K562 (cell line): ENCODE results near the gene PITX2. TPM values are rescaled to one million over a fixed set of nuclear protein-coding genes. Genes with fewer than 3 reads are reported as not detected.

ENCODE experiments used
- ATAC-seq: fragments of 200-7000 bp; cut with Tn5 transposase; 3 replicates; pipeline ENCODE4 v1.9.1; 2020; ENCODE audit warnings: moderate library complexity
- BruUV-seq: library from RNA; stranded (reverse); fragments of 400-500 nt; replicated peaks from 2 replicates; lab custom pipeline; 2021; lab: Mats Ljungman, UMichigan
- CTCF ChIA-PET: fragments of 300-600 bp; formaldehyde crosslinking; extraction: SDS; loops from one replicate; lab custom pipeline; 2021; ENCODE audit warnings: low intra/inter-chr PET ratio; lab: Yijun Ruan, JAX
- POLR2A ChIA-PET: fragments of 300-600, 350-650 bp; sonication (Branson Sonifier 250); formaldehyde crosslinking; extraction: SDS; loops from one replicate; lab custom pipeline; 2021; ENCODE audit warnings: antibody characterized with exemption, inconsistent platforms; lab: Yijun Ruan, JAX
- DNase-seq, 4 experiments: peaks; one replicate each; pipeline versions ENCODE4 v3.0.0 to v3.0.0-alpha.2; 2011 to 2018; ENCODE audit warnings: low spot score in 3 of 4, mixed read lengths in 3 of 4; ENCODE audit errors: extremely low read depth in 1 of 4
- FAIRE-seq: peaks from 2 replicates; lab custom pipeline; 2011; peaks lifted over from hg19 to GRCh38; lab: Jason Lieb, UNC
- H2AFZ ChIP-seq: 2 replicates; pipeline ENCODE4 v1.6.0; 2011; ENCODE audit warnings: low read depth, low read length, control low read depth, inconsistent platforms
- H3K27ac ChIP-seq: fragments of 200-600 bp; 3 replicates; pipeline ENCODE4 v1.8.0; 2011; ENCODE audit warnings: low read depth, mild to moderate bottlenecking, control low read depth, inconsistent platforms, low read length, moderate library complexity, mixed read lengths; ENCODE audit errors: extremely low read depth
- H3K27me3 ChIP-seq, 2 experiments: fragments of 300-600 bp in 1 of 2; 2 replicates in 1 of 2; 3 replicates in 1 of 2; pipeline versions ENCODE4 v1.6.0 to v1.8.0; 2011; ENCODE audit warnings: inconsistent platforms in 2 of 2, low read length in 2 of 2, mild to moderate bottlenecking in 1 of 2, mixed read lengths in 1 of 2, moderate library complexity in 1 of 2; ENCODE audit not compliant: control insufficient read depth in 2 of 2, insufficient read depth in 2 of 2
- H3K36me3 ChIP-seq: fragments of 300-600 bp; 3 replicates; pipeline ENCODE4 v1.8.0; 2011; ENCODE audit warnings: mild to moderate bottlenecking, low read length, inconsistent platforms; ENCODE audit not compliant: control insufficient read depth, insufficient read depth
- H3K4me1 ChIP-seq, 2 experiments: fragments of 200-600 bp in 1 of 2; replicated peaks in 1 of 2; 2 replicates in 1 of 2; 3 replicates in 1 of 2; pipeline versions ENCODE4 v1.5.1 to v1.8.0; 2011; ENCODE audit warnings: inconsistent platforms in 2 of 2, low read length in 2 of 2, mild to moderate bottlenecking in 1 of 2, mixed read lengths in 1 of 2, moderate library complexity in 1 of 2; ENCODE audit not compliant: control insufficient read depth in 2 of 2, insufficient read depth in 2 of 2
- H3K4me2 ChIP-seq: 2 replicates; pipeline ENCODE4 v1.6.1; 2011; ENCODE audit warnings: low read length, control low read depth, inconsistent platforms, mixed read lengths; ENCODE audit not compliant: insufficient read depth
- H3K4me3 ChIP-seq: fragments of 200-600 bp; sonication (generic), shearing (Covaris generic); 2 replicates; pipeline ENCODE4 v1.5.1; 2016; ENCODE audit warnings: control low read depth, inconsistent platforms
- H3K79me2 ChIP-seq: fragments of 200-600 bp; 3 replicates; pipeline ENCODE4 v1.8.0; 2011; ENCODE audit warnings: low read length, inconsistent platforms; ENCODE audit not compliant: control insufficient read depth, insufficient read depth
- H3K9ac ChIP-seq, 2 experiments: 2 replicates each; pipeline versions ENCODE4 v1.6.0 to v1.6.1; 2011; ENCODE audit warnings: low read depth in 2 of 2, low read length in 2 of 2, control low read depth in 1 of 2, inconsistent platforms in 1 of 2, mild to moderate bottlenecking in 1 of 2, mixed read lengths in 1 of 2; ENCODE audit not compliant: insufficient read depth in 1 of 2
- H3K9me1 ChIP-seq: one replicate; pipeline ENCODE4 v1.6.0; 2011; ENCODE audit warnings: inconsistent platforms, mild to moderate bottlenecking, low read length, moderate library complexity; ENCODE audit not compliant: control insufficient read depth, insufficient read depth
- H3K9me3 ChIP-seq: replicated peaks from 2 replicates; pipeline ENCODE4 v1.5.1; 2011; ENCODE audit warnings: low read depth, low read length, inconsistent platforms; ENCODE audit not compliant: control insufficient read depth, insufficient read depth
- H4K20me1 ChIP-seq: replicated peaks from 2 replicates; pipeline ENCODE4 v1.6.1; 2011; ENCODE audit warnings: low read length, inconsistent platforms, mixed read lengths; ENCODE audit not compliant: control insufficient read depth, insufficient read depth
- CBX5 ChIP-seq: IDR thresholded peaks from 2 replicates; pipeline ENCODE4 v1.6.1; 2014; ENCODE audit warnings: low read depth, borderline replicate concordance
- DNMT1 ChIP-seq: fragments of 450-650 bp; IDR thresholded peaks from 2 replicates; pipeline ENCODE4 v1.6.1; 2016; ENCODE audit warnings: antibody characterized with exemption, mild to moderate bottlenecking
- E2F1 ChIP-seq: sonication (generic); formaldehyde crosslinking; IDR thresholded peaks from 2 replicates; pipeline ENCODE4 v1.8.1; 2023; ENCODE audit warnings: mild to moderate bottlenecking, missing genetic modification reagents, moderate library complexity
- KLF1 ChIP-seq: fragments of 450-650 bp; IDR thresholded peaks from 2 replicates; pipeline ENCODE4 v1.6.1; 2016; ENCODE audit warnings: missing genetic modification characterization, missing compliant biosample characterization
- MAZ ChIP-seq, 2 experiments: fragments of 450-650 bp in 1 of 2; sonication (generic) in 1 of 2; formaldehyde crosslinking; IDR thresholded peaks in 1 of 2; conservative IDR thresholded peaks in 1 of 2; 2 replicates each; pipeline versions ENCODE4 v1.4.0 to v1.5.0; 2020; ENCODE audit warnings: mild to moderate bottlenecking in 1 of 2, missing genetic modification reagents in 1 of 2
- NFE2L1 ChIP-seq: fragments of 450-650 bp; IDR thresholded peaks from 2 replicates; pipeline ENCODE4 v1.6.1; 2016; ENCODE audit warnings: missing genetic modification characterization, low read depth, mild to moderate bottlenecking, missing compliant biosample characterization, moderate library complexity, borderline replicate concordance
- TSC22D4 ChIP-seq: fragments of 450-650 bp; IDR thresholded peaks from 2 replicates; pipeline ENCODE4 v1.6.1; 2016; ENCODE audit warnings: missing genetic modification characterization, missing biosample characterization, control low read depth
- WGBS: fragments of 100-300 bp; shearing (Covaris generic); methylation state at CpG from one replicate; pipeline ENCODE4 v1.1.6; 2016; ENCODE audit warnings: low coverage, mixed read lengths; ENCODE audit not compliant: insufficient coverage; ENCODE audit errors: missing lambda C conversion rate; 5-methylcytosine and 5-hydroxymethylcytosine counted together
- in situ Hi-C: fragments of 300-500 bp; cut with MboI; formaldehyde crosslinking; loops from 4 replicates; pipeline ENCODE4 v1.15.0; 2018; ENCODE audit warnings: inconsistent platforms, mixed read lengths
- intact Hi-C: fragments of 100-400 bp; cut with micrococcal nuclease; formaldehyde crosslinking; loops from 2 replicates; pipeline ENCODE4 v1.14.2; 2022
- polyA plus RNA-seq, 8 experiments: library from polyadenylated mRNA; depleted of rRNA in 4 of 8; stranded (reverse) in 5 of 8; unstranded in 3 of 8; fragments of >200 nt; fragmentation: Nextera tagmentation in 2 of 8; fragmentation: Illumina TruSeq in 1 of 8; extraction: Ambion mirVana in 2 of 8; extraction: Trizol in 1 of 8; gene quantifications; 2 replicates each; pipeline versions ENCODE4 v1.2.1 to v1.2.3, GENCODE V29; 2011 to 2014; ENCODE audit warnings: inconsistent platforms in 1 of 8, missing spikeins in 1 of 8
- total RNA-seq, 7 experiments: library from RNA; depleted of rRNA in 6 of 7; stranded (reverse); fragments of >200 nt in 6 of 7; fragmentation: Illumina TruSeq in 2 of 7; extraction: Trizol in 2 of 7; gene quantifications; 2 replicates each; pipeline versions ENCODE4 v1.2.1 to v1.2.3, GENCODE V29; 2011 to 2021; ENCODE audit warnings: low replicate concordance in 1 of 7
- TF ChIP-seq, protein P1 (sequence below): fragments of 450-650 bp; IDR thresholded peaks from 2 replicates; pipeline ENCODE4 v1.6.1; 2016; ENCODE audit warnings: mild to moderate bottlenecking, moderate library complexity

Gene PITX2
- total and polyA plus RNA-seq, 9 of the 15 experiments (the other 6 are each of a cell fraction or from before 2014, with no cell fraction given) = 0.08 TPM; not detected in 8

- Histone ChIP-seq H4K20me1 (no peaks in the 10 kb centered on the region), H3K4me3 (no peak overlapping the region), H2AFZ (no peak overlapping the region), H3K9me1 (no peaks in the 10 kb centered on the region), H3K4me1 (peaks cover 0 to 11% of the 10 kb centered on the region in 2 experiments; a peak in 1 of 5 replicates), H3K36me3 (no peaks in the 10 kb centered on the region), H3K9ac (no peak overlapping the region), H3K9me3 (no peaks in the 10 kb centered on the region), H3K4me2 (no peak overlapping the region), H3K27me3 (peaks cover 38 to 69% of the 10 kb centered on the region in 2 experiments), H3K79me2 (no peaks in the 10 kb centered on the region), H3K27ac (no peak overlapping the region)
- DNase-seq (no peak), FAIRE-seq (no peak), ATAC-seq (no peak)
- CTCF ChIA-PET = no interaction called here
- in situ Hi-C loops (no loop called here), intact Hi-C loops (no loop called here)
- POLR2A ChIA-PET = interaction anchor here (1.0 kb wide), 1 partner anchor 9 kb away, joined by 4 read pairs; no protein-coding TSS in a partner anchor
- 3% methylated on average over 30 of the region's 35 CpGs for WGBS
- no TSS peak for BruUV-seq
- TF ChIP-seq TSC22D4 (tag) (no peak), DNMT1 (no peak), NFE2L1 (tag) (no peak), MAZ (CRISPR knock-in tag; conservative IDR thresholded peaks at IDR 0.05 in 1 of 2, IDR thresholded peaks at IDR 0.05 in 1 of 2) (no peak), E2F1 (CRISPR knock-in tag) (no peak), KLF1 (tag) (no peak), CBX5 (no peak)
- TF ChIP-seq, protein P1, sequence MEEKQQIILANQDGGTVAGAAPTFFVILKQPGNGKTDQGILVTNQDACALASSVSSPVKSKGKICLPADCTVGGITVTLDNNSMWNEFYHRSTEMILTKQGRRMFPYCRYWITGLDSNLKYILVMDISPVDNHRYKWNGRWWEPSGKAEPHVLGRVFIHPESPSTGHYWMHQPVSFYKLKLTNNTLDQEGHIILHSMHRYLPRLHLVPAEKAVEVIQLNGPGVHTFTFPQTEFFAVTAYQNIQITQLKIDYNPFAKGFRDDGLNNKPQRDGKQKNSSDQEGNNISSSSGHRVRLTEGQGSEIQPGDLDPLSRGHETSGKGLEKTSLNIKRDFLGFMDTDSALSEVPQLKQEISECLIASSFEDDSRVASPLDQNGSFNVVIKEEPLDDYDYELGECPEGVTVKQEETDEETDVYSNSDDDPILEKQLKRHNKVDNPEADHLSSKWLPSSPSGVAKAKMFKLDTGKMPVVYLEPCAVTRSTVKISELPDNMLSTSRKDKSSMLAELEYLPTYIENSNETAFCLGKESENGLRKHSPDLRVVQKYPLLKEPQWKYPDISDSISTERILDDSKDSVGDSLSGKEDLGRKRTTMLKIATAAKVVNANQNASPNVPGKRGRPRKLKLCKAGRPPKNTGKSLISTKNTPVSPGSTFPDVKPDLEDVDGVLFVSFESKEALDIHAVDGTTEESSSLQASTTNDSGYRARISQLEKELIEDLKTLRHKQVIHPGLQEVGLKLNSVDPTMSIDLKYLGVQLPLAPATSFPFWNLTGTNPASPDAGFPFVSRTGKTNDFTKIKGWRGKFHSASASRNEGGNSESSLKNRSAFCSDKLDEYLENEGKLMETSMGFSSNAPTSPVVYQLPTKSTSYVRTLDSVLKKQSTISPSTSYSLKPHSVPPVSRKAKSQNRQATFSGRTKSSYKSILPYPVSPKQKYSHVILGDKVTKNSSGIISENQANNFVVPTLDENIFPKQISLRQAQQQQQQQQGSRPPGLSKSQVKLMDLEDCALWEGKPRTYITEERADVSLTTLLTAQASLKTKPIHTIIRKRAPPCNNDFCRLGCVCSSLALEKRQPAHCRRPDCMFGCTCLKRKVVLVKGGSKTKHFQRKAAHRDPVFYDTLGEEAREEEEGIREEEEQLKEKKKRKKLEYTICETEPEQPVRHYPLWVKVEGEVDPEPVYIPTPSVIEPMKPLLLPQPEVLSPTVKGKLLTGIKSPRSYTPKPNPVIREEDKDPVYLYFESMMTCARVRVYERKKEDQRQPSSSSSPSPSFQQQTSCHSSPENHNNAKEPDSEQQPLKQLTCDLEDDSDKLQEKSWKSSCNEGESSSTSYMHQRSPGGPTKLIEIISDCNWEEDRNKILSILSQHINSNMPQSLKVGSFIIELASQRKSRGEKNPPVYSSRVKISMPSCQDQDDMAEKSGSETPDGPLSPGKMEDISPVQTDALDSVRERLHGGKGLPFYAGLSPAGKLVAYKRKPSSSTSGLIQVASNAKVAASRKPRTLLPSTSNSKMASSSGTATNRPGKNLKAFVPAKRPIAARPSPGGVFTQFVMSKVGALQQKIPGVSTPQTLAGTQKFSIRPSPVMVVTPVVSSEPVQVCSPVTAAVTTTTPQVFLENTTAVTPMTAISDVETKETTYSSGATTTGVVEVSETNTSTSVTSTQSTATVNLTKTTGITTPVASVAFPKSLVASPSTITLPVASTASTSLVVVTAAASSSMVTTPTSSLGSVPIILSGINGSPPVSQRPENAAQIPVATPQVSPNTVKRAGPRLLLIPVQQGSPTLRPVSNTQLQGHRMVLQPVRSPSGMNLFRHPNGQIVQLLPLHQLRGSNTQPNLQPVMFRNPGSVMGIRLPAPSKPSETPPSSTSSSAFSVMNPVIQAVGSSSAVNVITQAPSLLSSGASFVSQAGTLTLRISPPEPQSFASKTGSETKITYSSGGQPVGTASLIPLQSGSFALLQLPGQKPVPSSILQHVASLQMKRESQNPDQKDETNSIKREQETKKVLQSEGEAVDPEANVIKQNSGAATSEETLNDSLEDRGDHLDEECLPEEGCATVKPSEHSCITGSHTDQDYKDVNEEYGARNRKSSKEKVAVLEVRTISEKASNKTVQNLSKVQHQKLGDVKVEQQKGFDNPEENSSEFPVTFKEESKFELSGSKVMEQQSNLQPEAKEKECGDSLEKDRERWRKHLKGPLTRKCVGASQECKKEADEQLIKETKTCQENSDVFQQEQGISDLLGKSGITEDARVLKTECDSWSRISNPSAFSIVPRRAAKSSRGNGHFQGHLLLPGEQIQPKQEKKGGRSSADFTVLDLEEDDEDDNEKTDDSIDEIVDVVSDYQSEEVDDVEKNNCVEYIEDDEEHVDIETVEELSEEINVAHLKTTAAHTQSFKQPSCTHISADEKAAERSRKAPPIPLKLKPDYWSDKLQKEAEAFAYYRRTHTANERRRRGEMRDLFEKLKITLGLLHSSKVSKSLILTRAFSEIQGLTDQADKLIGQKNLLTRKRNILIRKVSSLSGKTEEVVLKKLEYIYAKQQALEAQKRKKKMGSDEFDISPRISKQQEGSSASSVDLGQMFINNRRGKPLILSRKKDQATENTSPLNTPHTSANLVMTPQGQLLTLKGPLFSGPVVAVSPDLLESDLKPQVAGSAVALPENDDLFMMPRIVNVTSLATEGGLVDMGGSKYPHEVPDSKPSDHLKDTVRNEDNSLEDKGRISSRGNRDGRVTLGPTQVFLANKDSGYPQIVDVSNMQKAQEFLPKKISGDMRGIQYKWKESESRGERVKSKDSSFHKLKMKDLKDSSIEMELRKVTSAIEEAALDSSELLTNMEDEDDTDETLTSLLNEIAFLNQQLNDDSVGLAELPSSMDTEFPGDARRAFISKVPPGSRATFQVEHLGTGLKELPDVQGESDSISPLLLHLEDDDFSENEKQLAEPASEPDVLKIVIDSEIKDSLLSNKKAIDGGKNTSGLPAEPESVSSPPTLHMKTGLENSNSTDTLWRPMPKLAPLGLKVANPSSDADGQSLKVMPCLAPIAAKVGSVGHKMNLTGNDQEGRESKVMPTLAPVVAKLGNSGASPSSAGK = no peak
Measured at GRCh38 chr4:110619463-110620247, 3.2 kb downstream of the PITX2 start.
